GM18519 (cell line): ENCODE results near the gene SH3BGR.
"Not testable (repeated sequence)": the region's sequence is repeated elsewhere in the genome, so short reads cannot be mapped to it uniquely, and the experiment has no call there.

Experiments
- ATAC-seq: cut with Tn5 transposase; IDR thresholded peaks from one replicate; pipeline ENCODE4 v1.9.1; 2021; ENCODE audit warnings: mild to moderate bottlenecking, moderate library complexity; ENCODE audit not compliant: unreplicated experiment, low FRiP score

SH3BGR gene

DNA sequence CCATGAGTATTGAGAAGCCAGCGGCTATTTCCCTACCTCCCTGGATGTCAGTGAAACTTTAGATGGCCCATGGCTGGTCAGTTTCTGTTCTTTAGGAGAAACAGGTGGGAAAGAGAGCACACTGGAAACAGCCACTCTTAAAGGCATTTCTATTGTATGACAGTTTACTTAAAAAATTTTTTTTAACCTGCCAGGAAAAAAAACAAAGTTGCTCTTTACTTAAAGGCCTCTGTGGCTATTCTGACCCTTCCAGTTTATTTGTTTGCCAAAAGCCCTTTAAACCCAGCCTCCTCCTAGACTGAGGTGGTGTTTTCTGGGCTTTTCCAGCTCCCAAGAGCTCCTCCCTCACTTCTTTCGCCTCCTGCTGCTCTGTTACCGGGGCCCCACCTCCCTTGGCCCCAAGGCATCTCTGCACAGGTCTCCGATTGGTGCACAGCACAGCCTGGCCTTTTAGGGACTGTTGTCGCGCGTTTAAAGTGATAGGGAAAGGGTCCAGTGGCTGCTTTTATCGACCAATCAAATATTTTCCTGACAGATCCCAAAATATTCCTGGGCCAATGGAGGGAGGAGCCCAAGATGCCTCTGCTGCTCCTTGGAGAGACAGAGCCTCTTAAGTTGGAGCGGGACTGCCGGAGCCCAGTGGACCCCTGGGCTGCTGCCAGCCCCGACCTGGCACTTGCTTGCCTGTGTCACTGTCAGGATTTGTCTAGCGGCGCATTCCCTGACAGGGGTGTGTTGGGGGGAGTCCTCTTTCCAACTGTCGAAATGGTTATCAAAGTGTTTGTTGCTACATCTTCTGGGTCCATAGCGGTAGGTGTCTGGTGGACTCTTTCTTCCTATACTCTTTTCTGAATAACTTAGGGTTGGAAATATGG lies at the start of gene SH3BGR:
TSS of gene SH3BGR (plus strand) at position 639 of the 875 bp plus-strand sequence. CDS start at position 766, 127 bp downstream.
- no peak for ATAC-seq

DNA sequence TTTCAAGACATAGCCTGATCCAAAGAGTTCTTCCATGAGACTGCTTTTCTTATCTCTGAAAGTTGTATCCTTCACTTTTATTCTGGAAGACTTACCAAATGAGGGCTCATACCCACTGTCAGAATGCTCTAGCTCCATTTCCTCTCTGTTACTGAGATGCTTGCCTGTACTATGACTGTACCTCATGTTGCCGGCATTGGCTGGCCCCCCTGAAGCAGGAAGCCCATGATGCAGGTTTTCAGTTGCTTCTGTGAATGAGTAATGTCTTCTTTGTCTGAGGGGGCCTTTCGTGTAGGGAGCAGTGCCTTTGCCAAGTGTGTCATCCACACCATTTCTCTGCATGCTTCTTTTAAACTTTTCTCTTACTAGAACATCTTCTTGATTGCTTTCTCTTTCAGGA lies 45.7 kb upstream of the SH3BGR start:
- ATAC-seq, result no peak

DNA sequence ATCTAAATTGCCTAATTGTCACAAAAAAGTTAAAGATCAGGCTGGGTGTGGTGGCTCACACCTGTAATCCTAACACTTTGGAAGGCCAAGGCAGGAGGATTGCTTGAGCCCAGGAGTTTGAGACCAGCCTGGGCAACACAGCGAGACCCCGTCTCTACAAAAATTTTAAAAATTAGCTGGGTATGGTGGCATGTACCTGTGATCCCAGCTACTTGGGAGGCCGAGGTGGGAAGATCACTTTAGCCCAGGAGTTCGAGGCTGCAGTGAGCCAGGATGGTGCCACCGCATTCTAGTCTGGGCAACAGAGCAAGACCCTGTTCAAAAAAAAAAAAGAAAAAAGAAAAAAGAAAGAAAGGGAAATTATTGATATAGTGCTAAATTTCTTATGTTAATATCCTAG lies 32.6 kb upstream of the SH3BGR start:
- not testable (repeated sequence) for ATAC-seq

DNA sequence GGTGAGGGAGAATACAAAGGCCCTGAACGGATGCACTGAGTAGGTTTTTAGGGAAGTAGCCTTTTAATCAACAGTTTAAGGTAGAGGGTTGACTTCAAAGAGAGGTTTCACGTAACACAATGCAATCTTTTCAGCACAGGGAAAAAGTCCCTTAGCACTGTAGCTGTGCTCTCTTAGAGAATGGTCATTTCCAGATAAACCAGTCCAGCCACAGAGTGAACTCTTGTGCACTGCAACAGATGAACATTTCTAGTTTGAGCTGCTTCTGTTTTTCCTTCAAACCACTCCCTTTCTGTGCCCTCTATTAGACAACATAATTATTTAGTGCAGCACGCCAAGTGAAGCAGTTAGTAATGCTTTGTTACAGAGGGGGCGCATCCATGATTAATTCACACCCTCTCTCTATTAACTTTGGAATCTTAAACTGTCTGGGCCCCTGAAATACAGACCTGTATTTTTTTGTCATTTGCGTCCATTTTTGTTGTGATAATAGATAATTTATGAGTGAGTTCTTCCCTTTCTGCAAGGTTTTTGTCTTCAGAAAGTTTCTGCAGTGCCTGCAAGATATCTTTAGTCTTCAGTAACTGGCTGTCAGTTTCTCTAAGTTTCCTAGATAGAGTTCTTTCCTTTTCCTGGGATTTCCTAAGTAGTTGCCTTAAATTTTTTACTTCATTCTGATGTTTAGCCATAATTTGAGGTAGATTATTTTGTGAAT lies 29.1 kb upstream of the SH3BGR start:
- no peak for ATAC-seq

DNA sequence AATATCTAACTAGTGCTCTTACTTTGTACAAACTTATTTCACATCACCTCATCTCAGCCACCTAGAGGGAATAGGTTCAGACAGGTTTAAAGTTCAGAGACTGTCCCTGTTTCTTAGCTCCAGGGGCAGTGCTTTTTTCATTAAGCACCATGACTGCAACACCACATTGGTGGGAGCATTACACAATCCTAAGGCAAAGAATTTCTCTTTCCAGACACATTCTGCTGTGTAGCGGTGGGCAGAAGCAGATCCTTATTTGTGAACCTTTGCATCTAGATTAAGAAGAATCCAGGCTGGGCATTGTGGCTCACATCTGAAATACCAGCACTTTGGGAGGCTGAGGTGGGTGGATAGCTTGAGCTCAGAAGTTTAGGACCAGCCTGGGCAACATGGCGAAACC lies 22.3 kb upstream of the SH3BGR start:
- no peak for ATAC-seq

DNA sequence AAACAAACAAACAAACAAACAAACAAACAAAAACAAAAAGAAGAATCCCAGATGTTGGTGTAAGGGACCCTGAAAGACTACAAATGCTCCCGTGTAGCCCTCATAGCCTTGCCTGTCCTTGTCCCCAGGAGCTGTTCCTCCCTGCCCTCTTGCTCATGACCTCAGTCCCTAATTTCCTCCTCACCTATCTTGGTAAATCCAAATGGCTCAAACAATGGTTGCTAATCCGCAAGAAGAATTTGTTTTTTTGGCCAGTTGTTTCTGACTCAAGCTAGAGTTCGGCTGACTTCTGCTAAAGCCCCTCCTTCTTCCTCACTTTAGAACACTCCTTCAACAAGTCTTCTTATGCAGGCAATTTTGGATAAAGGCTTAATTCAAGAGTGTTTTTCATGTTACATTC lies 21.8 kb upstream of the SH3BGR start:
- ATAC-seq, result no peak

DNA sequence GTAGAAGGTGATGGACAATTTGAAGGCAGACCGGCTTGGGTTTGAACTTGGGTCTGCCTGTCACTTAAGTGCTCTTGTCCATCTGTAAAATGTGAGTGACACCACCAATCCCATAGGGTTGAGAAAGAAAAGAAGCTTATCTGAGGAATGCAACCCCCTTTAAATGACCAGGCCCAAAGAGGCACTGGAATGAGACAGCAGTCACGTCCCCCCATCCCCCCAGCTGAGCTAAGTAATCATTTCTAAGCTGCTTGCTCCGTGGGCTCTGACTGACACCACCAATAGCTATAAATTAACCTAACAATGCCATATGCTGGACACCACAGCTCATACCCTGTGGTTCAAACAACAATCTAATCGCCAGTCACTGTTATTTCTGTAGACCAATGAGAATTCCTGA lies 21.3 kb upstream of the SH3BGR start:
- ATAC-seq, result no peak

DNA sequence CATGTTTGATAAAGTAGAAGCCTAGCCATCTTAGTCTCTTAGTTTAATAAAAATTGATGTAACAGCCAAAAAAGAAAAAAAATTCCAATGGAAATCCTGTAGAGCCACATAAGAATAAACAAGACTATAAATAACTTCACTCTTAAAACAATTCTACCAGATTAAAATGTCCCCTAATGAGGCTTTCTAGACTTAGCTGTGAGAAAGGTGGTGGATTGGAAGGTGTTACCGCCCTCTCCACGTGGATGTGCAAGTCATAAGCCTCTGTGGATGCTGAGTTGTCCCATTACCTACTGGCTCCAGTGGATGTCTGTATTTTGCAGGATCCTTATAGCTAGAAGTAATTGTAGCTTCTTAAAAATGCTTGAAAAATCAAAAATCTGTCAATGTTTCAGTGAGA lies 20.8 kb upstream of the SH3BGR start:
- no peak for ATAC-seq

DNA sequence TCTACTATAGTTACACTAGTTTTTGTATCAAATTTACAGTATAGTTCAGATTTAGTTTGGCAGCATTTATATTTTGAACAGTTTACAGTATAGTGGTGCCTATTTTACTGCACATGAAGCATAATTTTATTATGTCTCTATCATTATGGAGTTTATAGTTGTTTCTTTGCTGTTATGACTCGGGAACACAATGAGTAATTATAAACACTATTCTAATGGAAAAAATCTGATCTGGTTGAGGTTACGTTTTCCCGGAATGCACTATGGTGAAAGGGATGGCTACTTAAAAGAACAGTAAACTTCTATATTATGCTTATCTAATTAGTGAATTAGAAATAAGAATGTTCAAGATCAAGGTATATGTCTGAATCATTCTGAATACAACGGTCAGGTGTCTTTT lies 16.8 kb upstream of the SH3BGR start:
- ATAC-seq, result no peak

DNA sequence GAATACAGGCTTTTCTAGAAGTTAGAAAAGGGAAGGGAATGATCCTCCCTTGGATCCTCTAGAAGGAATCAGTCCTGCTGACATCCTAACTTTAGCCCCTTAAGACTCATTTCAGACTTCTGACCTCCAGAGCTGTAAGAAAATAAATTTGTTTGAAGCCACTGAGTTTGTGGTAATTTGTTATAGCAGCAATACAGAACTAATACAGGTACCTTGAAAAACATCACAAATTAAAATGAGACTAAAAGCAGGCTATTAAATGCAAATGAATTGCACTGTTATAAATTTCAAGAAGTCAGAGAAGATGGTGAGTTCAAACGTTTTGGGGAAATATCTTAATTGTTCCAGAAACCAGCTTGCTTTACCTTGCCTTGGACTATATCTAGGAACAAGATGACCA lies 12.5 kb upstream of the SH3BGR start:
- ATAC-seq, result no peak

DNA sequence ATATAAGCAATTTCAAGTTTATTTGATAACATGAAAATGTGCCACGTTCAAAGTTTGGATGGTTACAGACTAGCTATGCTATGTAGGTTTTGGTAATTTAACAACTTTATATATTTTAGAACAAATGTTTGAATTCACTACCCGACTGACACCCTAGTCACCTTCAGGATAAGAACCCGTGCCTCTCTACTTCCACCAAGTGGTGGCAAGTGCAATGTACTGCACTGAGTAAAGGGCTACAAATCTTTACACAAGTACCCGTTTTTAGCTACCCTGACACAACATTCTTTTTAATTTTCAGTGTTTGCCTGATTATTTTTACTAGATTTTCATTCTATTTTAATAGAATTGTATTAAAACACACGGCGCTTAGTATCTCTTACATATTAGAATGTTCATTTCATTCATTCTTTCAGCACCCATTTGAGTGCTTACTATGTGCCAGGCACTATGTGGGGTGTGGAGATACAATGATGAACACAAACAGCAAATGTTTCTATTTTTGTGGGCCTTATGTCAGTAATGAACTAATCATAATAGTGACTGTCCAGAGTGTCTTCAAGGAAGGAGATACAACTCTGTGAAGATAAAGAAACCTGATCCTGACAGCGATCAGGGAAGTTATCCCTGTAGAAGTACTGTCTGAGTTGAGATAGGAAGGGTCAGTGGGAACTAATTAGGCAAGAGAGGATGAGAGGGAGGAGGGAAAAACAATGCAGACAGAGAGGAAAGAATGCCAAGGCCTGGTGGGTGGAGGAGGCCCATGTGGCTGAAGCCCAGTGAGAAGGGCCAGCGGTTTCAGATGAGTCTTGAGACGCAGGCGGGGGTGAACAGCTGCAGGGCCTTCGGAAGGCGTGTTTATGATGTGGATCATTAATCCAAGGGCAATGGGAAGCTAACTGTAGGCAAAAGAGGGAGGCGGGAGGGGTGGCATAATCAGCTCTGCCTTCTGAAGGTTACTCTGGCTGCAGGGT lies 10.0 kb upstream of the SH3BGR start:
- peak; percentile 40 for ATAC-seq

DNA sequence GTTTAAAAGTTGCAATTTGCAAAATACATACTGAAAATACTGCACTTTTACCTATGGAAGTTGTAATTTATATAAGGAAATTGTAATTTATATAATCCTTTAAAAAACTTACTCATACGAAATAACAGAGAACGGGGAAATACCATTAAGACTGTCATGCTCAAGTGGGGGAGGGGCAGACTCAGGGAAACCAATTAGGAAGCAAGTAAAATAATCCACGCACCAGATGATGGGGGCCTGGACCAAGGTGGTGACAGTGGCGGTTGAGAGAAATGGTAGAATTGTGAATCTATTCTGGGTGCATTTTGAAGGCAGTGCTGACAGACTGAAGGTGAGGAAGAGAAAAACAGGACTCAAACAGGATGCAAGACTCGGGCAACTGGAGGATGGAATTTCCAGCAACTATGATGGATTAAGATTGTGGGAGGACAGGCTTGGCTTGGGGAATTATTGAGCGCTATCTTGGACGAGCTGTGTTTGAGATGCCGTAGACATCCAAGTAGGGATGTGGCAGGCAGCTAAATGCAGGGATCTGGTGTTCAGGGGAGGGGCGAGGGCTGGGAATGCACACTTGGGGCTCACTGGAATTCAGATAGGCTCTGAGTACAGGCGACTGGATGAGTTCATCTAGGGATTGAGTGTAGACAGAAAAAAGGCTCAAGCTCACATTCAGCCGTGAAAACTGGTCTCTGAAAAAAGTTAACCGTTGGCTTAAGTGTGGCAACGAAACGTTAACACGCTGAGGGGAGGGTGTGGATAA lies 7.2 kb upstream of the SH3BGR start:
- no peak for ATAC-seq

DNA sequence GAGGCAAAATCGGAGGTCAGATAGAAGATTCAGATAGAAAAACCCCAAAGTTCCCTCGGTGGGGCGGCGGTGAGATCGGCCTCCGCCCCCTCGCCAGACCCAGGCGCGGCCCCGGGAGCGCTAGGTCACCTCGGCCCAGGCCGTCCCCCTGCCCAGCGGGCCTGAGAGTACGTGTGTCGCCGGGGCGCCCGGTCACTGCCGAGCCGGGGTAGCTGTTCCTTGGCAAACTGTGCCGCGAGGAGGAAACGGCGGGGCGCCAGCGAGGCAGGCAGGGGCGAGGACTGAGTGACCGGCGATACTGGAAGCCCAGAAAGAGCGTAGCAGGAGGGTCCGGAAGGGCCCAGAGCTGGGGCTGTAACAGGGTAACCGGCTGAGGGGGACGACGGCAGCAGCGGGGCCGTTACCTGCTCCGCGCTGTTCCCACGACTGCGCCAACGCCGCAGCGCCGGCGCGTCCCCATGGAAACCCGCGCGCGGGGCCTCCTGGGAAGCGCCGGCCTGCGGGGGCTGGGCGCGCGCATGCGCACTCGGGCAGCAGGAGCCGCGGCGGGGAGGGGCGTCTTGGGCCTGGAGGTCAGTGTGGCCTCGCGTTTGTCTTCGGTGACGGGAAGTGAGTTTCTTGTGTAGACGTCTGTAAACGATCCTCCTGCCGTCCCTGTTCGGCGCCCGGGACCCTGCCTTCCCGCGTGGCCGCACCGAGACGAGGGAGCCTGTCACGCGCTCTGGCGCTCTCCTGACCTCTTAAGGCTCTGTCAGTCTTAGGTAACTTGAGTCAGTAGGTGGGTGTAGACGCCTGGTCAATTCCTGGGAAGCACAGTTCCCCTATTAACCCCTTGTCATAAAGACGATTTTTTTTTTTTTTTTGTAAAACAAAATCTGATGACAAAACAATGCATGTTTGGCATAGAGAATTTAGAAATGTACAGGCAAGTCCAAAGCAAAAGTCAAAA lies 6.2 kb upstream of the SH3BGR start, which contains the start of gene LCA5L:
TSS of gene LCA5L (minus strand) at position 458 of the 949 bp plus-strand sequence. CDS start 17,285 bp downstream, outside the sequence.
- ATAC-seq, result peak; percentile 77

DNA sequence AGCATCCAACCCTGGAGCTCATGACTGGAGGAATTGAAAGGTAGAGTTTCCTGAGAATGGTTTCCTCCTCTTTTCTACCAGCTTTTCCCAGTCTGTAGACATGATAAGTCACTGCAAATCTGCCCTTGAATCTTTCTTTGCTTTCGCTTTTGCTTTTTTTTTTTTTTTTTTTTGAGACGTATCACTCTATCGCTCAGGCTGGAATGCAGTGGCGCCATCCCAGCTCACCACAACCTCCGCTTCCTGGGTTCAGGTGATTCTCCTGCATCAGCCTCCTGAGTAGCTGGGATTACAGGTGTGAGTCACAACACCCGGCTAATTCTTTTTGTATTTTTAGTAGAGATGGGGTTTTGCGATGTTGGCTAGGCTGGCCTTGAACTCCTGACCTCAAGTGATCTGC lies 4.5 kb upstream of the SH3BGR start:
- ATAC-seq, result no peak

DNA sequence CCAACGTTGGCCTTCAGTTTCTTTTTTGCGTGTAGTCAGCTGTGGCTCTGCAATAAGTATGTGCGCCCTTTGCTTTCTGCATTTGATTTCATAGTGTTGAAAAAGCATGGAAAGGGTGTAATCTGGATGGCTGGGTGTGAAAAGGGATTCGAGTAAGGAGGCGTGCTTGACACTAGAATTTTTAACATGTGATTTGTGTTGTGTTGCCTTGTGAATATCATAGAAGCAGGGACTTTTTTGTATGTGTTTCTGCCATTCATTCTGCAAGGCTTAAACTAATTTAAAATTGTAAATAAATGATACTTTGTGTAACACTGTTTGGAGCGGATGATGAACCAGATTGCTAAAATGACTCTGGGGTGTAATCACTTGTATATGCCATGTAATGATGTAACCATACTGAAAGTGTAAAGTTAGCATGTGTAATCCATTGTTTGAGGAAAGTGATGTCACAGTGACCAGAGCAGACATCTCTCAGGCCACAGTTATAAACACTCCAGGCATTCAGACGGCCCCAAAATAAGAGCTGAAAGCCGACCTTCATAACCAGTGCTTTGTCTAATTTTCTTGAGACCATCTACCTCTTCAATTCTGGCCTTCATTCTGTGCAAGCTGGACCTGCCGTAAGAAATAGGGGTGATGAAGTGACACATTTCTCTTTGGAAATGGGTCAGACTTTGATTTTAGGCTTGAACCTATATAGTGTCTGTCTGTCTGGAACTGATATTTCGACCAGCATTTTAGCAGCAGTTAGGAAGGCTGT lies 618 bp downstream of the SH3BGR start:
- ATAC-seq, result no peak

DNA sequence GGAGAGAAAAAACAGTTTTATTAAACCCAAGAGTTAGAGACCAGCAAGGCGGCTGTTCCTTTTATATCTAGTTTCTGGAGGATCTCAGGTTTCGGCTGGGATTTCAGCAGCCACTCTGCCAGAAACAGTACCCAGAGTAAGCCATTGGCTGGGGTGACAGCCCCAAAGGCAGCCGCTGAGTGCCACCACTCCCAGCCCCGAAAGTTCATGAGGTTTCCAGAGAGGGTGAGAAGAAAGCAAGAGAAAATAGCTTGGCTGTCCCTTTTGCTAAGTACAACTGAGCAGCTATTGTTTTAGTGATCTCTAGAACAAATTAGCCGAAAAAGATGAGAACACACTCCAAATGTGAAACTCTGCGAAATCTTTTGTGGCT lies 1.2 kb downstream of the SH3BGR start:
- ATAC-seq, result no peak

DNA sequence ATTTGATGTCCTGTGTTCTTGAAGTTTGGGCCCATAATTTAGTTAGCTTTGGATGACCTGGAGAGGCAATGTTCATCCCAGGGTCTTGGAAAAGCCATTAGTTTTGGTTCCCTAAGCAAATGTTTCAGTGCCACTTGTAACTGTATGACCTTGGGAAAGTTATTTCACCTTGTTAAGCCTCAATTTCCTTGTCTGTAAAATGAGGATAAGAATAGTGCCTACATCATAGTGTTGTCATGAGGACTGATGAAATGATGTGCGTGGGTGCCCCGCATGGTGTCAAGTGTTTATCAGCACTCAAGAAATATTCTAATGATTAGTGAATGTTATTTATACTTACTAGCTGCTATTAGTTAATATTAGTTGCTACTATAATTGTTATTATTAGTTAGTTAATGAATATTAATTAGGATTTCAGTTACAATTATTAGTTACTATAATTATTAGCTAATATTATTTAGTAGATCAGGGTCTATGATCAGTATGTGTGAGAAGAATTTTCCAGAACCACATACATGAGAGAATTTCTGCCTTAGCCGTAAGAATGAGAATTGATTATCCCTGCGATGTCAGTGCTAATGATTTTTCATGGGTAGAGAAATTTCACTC lies 1.9 kb downstream of the SH3BGR start:
- ATAC-seq, result no peak
